Measurements from ENCODE around the gene LKAAEAR1. TPM values are rescaled to one million over a fixed set of nuclear protein-coding genes. Genes with fewer than 3 reads are reported as not detected.

Gene LKAAEAR1
- total and polyA plus RNA-seq, 9 of the 15 experiments (the other 6 are each of a cell fraction or from before 2014, with no cell fraction given), result not detected

DNA sequence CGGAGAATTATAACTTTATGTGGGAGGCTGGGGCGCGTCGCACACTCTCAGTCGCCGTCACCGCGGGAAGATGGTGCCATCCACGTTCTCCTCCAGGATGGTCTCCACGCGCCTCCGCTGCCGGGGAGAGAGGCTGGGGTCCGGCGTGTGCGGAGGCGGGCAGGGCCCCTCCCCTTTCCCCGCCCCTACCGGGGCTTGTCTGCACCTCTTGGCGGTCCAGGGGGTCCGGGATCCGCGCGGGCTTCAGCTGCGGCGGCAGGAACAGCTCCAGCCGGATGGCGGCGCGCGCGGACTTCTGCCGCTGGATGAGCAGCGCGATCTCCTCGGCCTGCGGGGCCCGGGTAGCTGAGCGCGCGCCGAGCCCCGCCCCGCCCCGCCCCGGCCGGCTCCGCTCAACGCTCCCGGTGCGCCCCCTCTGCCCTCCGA lies 807 bp downstream of the LKAAEAR1 start (continued):
- TF ChIP-seq ZBTB33 (CRISPR knock-in tag; IDR thresholded peaks at IDR 0.05), result peak; percentile 52; the same call in 1 of the 2 replicates

GRCh38 chr20:64082820-64083377 lies 1.3 kb downstream of the LKAAEAR1 start:
- ATAC-seq, result no peak
- DNase-seq (ENCODE audit: extremely low read depth in 1 of 4, low spot score in 3 of 4), result no peak
- POLR2A ChIA-PET, result interaction anchor here (1.0 kb wide), 1 partner anchor 9 kb away, joined by 3 read pairs; no protein-coding TSS in a partner anchor
- Histone ChIP-seq H2AFZ (ENCODE audit: low read depth, low read length) (peak overlapping the region; percentile 75), H3K27ac (ENCODE audit: extremely low read depth, low read depth, low read length) (no peak overlapping the region), H3K9me3 (replicated peaks; ENCODE audit: control insufficient read depth, insufficient read depth, low read depth, low read length) (peaks cover 2% of the 10 kb centered on the region; the same call in 1 of the 2 replicates), H3K36me3 (ENCODE audit: control insufficient read depth, insufficient read depth, low read length) (no peaks in the 10 kb centered on the region), H3K9me1 (ENCODE audit: control insufficient read depth, insufficient read depth, low read length) (no peaks in the 10 kb centered on the region), H3K27me3 (ENCODE audit: control insufficient read depth in 2 of 2, insufficient read depth in 2 of 2, low read length in 2 of 2) (peaks cover 6 to 30% of the 10 kb centered on the region in 2 experiments; a peak in 4 of 5 replicates), H3K4me1 (replicated peaks in 1 of 2; ENCODE audit: control insufficient read depth in 2 of 2, insufficient read depth in 2 of 2, low read length in 2 of 2) (peaks cover 14 to 70% of the 10 kb centered on the region in 2 experiments; a peak in 4 of 5 replicates), H4K20me1 (replicated peaks; ENCODE audit: control insufficient read depth, insufficient read depth, low read length) (no peaks in the 10 kb centered on the region; the same call in 1 of the 2 replicates), H3K9ac (ENCODE audit: insufficient read depth in 1 of 2, low read depth in 2 of 2, low read length in 2 of 2) (peak overlapping the region in 1 of 2 experiments; percentile 79; a peak in 2 of 4 replicates), H3K4me3 (peak overlapping the region; percentile 44), H3K79me2 (ENCODE audit: control insufficient read depth, insufficient read depth, low read length) (peaks cover 10% of the 10 kb centered on the region; the same call in 2 of the 3 replicates), H3K4me2 (ENCODE audit: insufficient read depth, low read length) (peak overlapping the region; percentile 71)
- 20% methylated on average over 10 of the region's 13 CpGs for WGBS (ENCODE audit: insufficient coverage, low coverage, missing lambda C conversion rate)
- TF ChIP-seq SRSF7 (optimal IDR thresholded peaks at IDR 0.05; ENCODE audit: low read depth, low read length) (no peak), SMAD4 (CRISPR knock-in tag; conservative IDR thresholded peaks at IDR 0.05) (no peak), TBL1XR1 (IDR thresholded peaks at IDR 0.05; ENCODE audit: low read length in 2 of 2) (no peak), ZEB2 (IDR thresholded peaks at IDR 0.05) (no peak), ZNF586 (CRISPR knock-in tag; conservative IDR thresholded peaks at IDR 0.05) (no peak), ZNF174 (CRISPR knock-in tag; IDR thresholded peaks at IDR 0.05) (no peak), PML (IDR thresholded peaks at IDR 0.05; ENCODE audit: low read length) (no peak), ZNF263 (CRISPR knock-in tag; IDR thresholded peaks at IDR 0.05; ENCODE audit: borderline replicate concordance) (peak; percentile 11; the same call in 1 of the 2 replicates), RBM17 (IDR thresholded peaks at IDR 0.05; ENCODE audit: borderline replicate concordance, low read depth, low read length) (no peak), HDAC1 (IDR thresholded peaks at IDR 0.05) (0 out of 4 replicates have a peak, but pooled peaks of 1 of the 2 experiments have one; percentile 6), ELF2 (CRISPR knock-in tag; IDR thresholded peaks at IDR 0.05) (no peak)
- TF ChIP-seq, protein P1, sequence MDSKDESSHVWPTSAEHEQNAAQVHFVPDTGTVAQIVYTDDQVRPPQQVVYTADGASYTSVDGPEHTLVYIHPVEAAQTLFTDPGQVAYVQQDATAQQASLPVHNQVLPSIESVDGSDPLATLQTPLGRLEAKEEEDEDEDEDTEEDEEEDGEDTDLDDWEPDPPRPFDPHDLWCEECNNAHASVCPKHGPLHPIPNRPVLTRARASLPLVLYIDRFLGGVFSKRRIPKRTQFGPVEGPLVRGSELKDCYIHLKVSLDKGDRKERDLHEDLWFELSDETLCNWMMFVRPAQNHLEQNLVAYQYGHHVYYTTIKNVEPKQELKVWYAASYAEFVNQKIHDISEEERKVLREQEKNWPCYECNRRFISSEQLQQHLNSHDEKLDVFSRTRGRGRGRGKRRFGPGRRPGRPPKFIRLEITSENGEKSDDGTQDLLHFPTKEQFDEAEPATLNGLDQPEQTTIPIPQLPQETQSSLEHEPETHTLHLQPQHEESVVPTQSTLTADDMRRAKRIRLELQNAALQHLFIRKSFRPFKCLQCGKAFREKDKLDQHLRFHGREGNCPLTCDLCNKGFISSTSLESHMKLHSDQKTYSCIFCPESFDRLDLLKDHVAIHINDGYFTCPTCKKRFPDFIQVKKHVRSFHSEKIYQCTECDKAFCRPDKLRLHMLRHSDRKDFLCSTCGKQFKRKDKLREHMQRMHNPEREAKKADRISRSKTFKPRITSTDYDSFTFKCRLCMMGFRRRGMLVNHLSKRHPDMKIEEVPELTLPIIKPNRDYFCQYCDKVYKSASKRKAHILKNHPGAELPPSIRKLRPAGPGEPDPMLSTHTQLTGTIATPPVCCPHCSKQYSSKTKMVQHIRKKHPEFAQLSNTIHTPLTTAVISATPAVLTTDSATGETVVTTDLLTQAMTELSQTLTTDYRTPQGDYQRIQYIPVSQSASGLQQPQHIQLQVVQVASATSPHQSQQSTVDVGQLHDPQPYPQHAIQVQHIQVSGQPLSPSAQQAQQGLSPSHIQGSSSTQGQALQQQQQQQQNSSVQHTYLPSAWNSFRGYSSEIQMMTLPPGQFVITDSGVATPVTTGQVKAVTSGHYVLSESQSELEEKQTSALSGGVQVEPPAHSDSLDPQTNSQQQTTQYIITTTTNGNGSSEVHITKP (IDR thresholded peaks at IDR 0.05; ENCODE audit: partially characterized antibody), result no peak
- BruUV-seq (replicated peaks), result no TSS peak
- CTCF ChIA-PET (ENCODE audit: low intra/inter-chr PET ratio), result interaction anchor here (2.4 kb wide), 1 partner anchor 38 kb away, joined by 14 read pairs; no protein-coding TSS in a partner anchor
- FAIRE-seq, result no peak
- in situ Hi-C loops (cut with MboI) (no loop called here), intact Hi-C loops (cut with micrococcal nuclease) (loop anchor here (1.0 kb wide), 1 partner anchor 37 kb away; no protein-coding TSS in a partner anchor)

Measured in K562 (cell line).